K562 (cell line): ENCODE measurements around the gene LRRC71. TPM values are rescaled to one million over a fixed set of nuclear protein-coding genes. Genes with fewer than 3 reads are reported as not detected.

Source experiments
- ILK ChIP-seq: fragments of 450-650 bp; IDR thresholded peaks from 2 replicates; pipeline ENCODE4 v1.6.1; 2016; ENCODE audit warnings: missing genetic modification characterization, low read depth, mild to moderate bottlenecking, missing compliant biosample characterization, moderate library complexity, borderline replicate concordance
- POLR2AphosphoS2 ChIP-seq: IDR thresholded peaks from 2 replicates; pipeline ENCODE4 v1.6.1; 2012; ENCODE audit warnings: low read length, improper control_type of control experiment
- RBFOX2 ChIP-seq: fragments of 200-400 bp; formaldehyde crosslinking; IDR thresholded peaks from 2 replicates; pipeline ENCODE4 v1.6.1; 2017; ENCODE audit warnings: low read depth, mild to moderate bottlenecking, low read length, moderate library complexity
- RBM14 ChIP-seq: fragments of 200-400 bp; formaldehyde crosslinking; IDR thresholded peaks from 2 replicates; pipeline ENCODE4 v1.6.1; 2018; ENCODE audit warnings: low read depth, mild to moderate bottlenecking, low read length, moderate library complexity, borderline replicate concordance; ENCODE audit not compliant: insufficient read depth
- ZNF644 ChIP-seq: fragments of 200-800 bp; sonication (Bioruptor generic); IDR thresholded peaks from 2 replicates; pipeline ENCODE4 v1.6.1; 2016; ENCODE audit warnings: low read depth, missing genetic modification characterization, missing compliant biosample characterization
- polyA plus RNA-seq, 8 experiments: library from polyadenylated mRNA; depleted of rRNA in 4 of 8; stranded (reverse) in 5 of 8; unstranded in 3 of 8; fragments of >200 nt; fragmentation: Nextera tagmentation in 2 of 8; fragmentation: Illumina TruSeq in 1 of 8; extraction: Ambion mirVana in 2 of 8; extraction: Trizol in 1 of 8; gene quantifications; 2 replicates each; pipeline versions ENCODE4 v1.2.1 to v1.2.3, GENCODE V29; 2011 to 2014; ENCODE audit warnings: inconsistent platforms in 1 of 8, missing spikeins in 1 of 8
- total RNA-seq, 7 experiments: library from RNA; depleted of rRNA in 6 of 7; stranded (reverse); fragments of >200 nt in 6 of 7; fragmentation: Illumina TruSeq in 2 of 7; extraction: Trizol in 2 of 7; gene quantifications; 2 replicates each; pipeline versions ENCODE4 v1.2.1 to v1.2.3, GENCODE V29; 2011 to 2021; ENCODE audit warnings: low replicate concordance in 1 of 7
- TF ChIP-seq, protein P1 (sequence below): fragments of 250-450 bp; sonication (Bioruptor Pico); IDR thresholded peaks from 2 replicates; pipeline ENCODE4 v1.9.0; 2021; ENCODE audit warnings: mild to moderate bottlenecking, inconsistent platforms
- TF ChIP-seq, protein P2 (sequence below): fragments of 450-650 bp; conservative IDR thresholded peaks from 2 replicates; pipeline ENCODE4 v1.6.1; 2016; ENCODE audit warnings: missing genetic modification characterization, low read depth, mild to moderate bottlenecking, missing compliant biosample characterization, moderate library complexity
- TF ChIP-seq, protein P3 (sequence below): fragments of 450-650 bp; IDR thresholded peaks from 2 replicates; pipeline ENCODE4 v1.6.1; 2017; ENCODE audit warnings: antibody characterized with exemption, mild to moderate bottlenecking
- TF ChIP-seq, protein P4 (sequence below): fragments of 450-650 bp; IDR thresholded peaks from 2 replicates; pipeline ENCODE4 v1.6.1; 2016; ENCODE audit warnings: low read depth

The LRRC71 gene
- total and polyA plus RNA-seq, 9 of the 15 experiments (the other 6 are each of a cell fraction or from before 2014, with no cell fraction given): 0.06 to 1.2 (median 0.51) TPM; not detected in 1

DNA sequence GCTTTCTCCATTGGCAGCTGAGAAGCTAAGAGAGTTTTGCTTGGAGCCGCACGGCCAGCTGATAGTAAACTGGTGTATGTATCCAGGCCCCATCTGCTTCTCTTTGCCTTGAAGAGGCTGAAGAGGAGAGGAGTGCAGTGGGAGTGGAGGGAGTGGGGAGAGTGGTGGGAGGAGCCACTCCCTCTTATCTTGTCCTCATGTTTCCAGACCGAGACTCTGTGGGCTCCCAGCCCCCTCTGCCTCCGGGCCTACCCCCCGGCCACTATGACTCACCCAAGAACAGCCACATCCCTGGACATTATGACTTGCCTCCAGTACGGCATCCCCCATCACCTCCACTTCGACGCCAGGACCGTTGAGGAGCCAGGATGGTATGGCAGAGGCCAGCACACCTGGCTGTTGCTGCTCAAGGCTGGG is 6.0 kb upstream of the LRRC71 start (continued):
- TF ChIP-seq, protein P1, sequence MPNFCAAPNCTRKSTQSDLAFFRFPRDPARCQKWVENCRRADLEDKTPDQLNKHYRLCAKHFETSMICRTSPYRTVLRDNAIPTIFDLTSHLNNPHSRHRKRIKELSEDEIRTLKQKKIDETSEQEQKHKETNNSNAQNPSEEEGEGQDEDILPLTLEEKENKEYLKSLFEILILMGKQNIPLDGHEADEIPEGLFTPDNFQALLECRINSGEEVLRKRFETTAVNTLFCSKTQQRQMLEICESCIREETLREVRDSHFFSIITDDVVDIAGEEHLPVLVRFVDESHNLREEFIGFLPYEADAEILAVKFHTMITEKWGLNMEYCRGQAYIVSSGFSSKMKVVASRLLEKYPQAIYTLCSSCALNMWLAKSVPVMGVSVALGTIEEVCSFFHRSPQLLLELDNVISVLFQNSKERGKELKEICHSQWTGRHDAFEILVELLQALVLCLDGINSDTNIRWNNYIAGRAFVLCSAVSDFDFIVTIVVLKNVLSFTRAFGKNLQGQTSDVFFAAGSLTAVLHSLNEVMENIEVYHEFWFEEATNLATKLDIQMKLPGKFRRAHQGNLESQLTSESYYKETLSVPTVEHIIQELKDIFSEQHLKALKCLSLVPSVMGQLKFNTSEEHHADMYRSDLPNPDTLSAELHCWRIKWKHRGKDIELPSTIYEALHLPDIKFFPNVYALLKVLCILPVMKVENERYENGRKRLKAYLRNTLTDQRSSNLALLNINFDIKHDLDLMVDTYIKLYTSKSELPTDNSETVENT (CRISPR knock-in tag): no peak
- TF ChIP-seq RBM14 (no peak), POLR2AphosphoS2 (no peak), ZNF644 (tag) (no peak), RBFOX2 (no peak), ILK (tag) (no peak)
- TF ChIP-seq, protein P2, sequence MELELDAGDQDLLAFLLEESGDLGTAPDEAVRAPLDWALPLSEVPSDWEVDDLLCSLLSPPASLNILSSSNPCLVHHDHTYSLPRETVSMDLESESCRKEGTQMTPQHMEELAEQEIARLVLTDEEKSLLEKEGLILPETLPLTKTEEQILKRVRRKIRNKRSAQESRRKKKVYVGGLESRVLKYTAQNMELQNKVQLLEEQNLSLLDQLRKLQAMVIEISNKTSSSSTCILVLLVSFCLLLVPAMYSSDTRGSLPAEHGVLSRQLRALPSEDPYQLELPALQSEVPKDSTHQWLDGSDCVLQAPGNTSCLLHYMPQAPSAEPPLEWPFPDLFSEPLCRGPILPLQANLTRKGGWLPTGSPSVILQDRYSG (tag): no peak
- TF ChIP-seq, protein P3, sequence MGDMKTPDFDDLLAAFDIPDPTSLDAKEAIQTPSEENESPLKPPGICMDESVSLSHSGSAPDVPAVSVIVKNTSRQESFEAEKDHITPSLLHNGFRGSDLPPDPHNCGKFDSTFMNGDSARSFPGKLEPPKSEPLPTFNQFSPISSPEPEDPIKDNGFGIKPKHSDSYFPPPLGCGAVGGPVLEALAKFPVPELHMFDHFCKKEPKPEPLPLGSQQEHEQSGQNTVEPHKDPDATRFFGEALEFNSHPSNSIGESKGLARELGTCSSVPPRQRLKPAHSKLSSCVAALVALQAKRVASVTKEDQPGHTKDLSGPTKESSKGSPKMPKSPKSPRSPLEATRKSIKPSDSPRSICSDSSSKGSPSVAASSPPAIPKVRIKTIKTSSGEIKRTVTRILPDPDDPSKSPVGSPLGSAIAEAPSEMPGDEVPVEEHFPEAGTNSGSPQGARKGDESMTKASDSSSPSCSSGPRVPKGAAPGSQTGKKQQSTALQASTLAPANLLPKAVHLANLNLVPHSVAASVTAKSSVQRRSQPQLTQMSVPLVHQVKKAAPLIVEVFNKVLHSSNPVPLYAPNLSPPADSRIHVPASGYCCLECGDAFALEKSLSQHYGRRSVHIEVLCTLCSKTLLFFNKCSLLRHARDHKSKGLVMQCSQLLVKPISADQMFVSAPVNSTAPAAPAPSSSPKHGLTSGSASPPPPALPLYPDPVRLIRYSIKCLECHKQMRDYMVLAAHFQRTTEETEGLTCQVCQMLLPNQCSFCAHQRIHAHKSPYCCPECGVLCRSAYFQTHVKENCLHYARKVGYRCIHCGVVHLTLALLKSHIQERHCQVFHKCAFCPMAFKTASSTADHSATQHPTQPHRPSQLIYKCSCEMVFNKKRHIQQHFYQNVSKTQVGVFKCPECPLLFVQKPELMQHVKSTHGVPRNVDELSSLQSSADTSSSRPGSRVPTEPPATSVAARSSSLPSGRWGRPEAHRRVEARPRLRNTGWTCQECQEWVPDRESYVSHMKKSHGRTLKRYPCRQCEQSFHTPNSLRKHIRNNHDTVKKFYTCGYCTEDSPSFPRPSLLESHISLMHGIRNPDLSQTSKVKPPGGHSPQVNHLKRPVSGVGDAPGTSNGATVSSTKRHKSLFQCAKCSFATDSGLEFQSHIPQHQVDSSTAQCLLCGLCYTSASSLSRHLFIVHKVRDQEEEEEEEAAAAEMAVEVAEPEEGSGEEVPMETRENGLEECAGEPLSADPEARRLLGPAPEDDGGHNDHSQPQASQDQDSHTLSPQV: peak; percentile 50
- TF ChIP-seq, protein P4, sequence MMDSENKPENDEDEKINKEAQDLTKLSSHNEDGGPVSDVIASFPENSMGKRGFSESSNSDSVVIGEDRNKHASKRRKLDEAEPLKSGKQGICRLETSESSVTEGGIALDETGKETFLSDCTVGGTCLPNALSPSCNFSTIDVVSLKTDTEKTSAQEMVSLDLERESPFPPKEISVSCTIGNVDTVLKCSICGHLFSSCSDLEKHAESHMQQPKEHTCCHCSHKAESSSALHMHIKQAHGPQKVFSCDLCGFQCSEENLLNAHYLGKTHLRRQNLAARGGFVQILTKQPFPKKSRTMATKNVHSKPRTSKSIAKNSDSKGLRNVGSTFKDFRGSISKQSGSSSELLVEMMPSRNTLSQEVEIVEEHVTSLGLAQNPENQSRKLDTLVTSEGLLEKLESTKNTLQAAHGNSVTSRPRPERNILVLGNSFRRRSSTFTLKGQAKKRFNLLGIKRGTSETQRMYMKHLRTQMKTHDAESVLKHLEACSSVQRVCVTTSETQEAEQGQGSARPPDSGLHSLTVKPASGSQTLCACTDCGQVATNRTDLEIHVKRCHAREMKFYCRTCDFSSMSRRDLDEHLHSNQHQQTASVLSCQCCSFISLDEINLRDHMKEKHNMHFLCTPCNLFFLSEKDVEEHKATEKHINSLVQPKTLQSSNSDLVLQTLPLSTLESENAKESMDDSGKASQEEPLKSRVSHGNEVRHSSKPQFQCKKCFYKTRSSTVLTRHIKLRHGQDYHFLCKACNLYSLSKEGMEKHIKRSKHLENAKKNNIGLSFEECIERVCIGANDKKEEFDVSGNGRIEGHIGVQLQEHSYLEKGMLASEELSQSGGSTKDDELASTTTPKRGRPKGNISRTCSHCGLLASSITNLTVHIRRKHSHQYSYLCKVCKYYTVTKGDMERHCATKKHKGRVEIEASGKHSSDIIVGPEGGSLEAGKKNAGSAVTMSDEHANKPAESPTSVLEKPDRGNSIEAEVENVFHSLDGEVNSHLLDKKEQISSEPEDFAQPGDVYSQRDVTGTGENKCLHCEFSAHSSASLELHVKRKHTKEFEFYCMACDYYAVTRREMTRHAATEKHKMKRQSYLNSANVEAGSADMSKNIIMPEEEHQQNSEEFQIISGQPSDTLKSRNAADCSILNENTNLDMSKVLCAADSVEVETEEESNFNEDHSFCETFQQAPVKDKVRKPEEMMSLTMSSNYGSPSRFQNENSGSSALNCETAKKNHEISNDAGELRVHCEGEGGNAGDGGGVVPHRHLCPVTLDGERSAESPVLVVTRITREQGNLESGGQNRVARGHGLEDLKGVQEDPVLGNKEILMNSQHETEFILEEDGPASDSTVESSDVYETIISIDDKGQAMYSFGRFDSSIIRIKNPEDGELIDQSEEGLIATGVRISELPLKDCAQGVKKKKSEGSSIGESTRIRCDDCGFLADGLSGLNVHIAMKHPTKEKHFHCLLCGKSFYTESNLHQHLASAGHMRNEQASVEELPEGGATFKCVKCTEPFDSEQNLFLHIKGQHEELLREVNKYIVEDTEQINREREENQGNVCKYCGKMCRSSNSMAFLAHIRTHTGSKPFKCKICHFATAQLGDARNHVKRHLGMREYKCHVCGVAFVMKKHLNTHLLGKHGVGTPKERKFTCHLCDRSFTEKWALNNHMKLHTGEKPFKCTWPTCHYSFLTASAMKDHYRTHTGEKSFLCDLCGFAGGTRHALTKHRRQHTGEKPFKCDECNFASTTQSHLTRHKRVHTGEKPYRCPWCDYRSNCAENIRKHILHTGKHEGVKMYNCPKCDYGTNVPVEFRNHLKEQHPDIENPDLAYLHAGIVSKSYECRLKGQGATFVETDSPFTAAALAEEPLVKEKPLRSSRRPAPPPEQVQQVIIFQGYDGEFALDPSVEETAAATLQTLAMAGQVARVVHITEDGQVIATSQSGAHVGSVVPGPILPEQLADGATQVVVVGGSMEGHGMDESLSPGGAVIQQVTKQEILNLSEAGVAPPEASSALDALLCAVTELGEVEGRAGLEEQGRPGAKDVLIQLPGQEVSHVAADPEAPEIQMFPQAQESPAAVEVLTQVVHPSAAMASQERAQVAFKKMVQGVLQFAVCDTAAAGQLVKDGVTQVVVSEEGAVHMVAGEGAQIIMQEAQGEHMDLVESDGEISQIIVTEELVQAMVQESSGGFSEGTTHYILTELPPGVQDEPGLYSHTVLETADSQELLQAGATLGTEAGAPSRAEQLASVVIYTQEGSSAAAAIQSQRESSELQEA: no peak
